ENCODE measurements around the gene EVI2B.

DNA sequence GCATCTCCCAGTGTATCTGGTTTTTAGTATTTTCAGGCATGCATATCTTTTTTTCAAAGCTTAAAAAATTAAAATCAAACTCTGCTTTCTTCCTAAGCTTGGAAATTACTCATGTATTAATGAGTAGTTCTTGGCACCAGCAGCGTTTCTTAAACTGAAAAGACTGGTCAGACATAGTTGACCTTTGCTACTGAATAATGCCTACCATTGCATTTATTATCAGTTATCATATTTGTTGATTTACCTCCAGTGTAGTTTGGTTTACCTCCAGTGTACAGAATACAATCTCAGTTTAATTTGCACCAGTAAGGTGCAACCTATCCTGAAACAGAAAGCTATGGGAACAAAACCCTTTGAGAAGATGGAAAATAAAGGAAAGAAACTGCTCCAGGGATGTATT lies 42.1 kb upstream of the EVI2B start:
- TF ChIP-seq TAF1 (IDR thresholded peaks at IDR 0.05; ENCODE audit: low read depth) (no peak), EGR1 (IDR thresholded peaks at IDR 0.05) (no peak), FOXM1 (IDR thresholded peaks at IDR 0.05; ENCODE audit: borderline replicate concordance, low read depth) (no peak), ZBTB7A (IDR thresholded peaks at IDR 0.05; ENCODE audit: low read depth) (no peak), CEBPB (IDR thresholded peaks at IDR 0.05) (no peak), YY1 (IDR thresholded peaks at IDR 0.05; ENCODE audit: low read depth) (no peak), NFIC (IDR thresholded peaks at IDR 0.05) (no peak), EP300 (IDR thresholded peaks at IDR 0.05; ENCODE audit: borderline replicate concordance) (no peak), TCF12 (IDR thresholded peaks at IDR 0.05; ENCODE audit: low read depth) (no peak), CREB1 (IDR thresholded peaks at IDR 0.05; ENCODE audit: low read depth) (no peak)
- TF ChIP-seq, protein P1, sequence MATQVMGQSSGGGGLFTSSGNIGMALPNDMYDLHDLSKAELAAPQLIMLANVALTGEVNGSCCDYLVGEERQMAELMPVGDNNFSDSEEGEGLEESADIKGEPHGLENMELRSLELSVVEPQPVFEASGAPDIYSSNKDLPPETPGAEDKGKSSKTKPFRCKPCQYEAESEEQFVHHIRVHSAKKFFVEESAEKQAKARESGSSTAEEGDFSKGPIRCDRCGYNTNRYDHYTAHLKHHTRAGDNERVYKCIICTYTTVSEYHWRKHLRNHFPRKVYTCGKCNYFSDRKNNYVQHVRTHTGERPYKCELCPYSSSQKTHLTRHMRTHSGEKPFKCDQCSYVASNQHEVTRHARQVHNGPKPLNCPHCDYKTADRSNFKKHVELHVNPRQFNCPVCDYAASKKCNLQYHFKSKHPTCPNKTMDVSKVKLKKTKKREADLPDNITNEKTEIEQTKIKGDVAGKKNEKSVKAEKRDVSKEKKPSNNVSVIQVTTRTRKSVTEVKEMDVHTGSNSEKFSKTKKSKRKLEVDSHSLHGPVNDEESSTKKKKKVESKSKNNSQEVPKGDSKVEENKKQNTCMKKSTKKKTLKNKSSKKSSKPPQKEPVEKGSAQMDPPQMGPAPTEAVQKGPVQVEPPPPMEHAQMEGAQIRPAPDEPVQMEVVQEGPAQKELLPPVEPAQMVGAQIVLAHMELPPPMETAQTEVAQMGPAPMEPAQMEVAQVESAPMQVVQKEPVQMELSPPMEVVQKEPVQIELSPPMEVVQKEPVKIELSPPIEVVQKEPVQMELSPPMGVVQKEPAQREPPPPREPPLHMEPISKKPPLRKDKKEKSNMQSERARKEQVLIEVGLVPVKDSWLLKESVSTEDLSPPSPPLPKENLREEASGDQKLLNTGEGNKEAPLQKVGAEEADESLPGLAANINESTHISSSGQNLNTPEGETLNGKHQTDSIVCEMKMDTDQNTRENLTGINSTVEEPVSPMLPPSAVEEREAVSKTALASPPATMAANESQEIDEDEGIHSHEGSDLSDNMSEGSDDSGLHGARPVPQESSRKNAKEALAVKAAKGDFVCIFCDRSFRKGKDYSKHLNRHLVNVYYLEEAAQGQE (IDR thresholded peaks at IDR 0.05; ENCODE audit: low read depth), result no peak
- TF ChIP-seq, protein P2, sequence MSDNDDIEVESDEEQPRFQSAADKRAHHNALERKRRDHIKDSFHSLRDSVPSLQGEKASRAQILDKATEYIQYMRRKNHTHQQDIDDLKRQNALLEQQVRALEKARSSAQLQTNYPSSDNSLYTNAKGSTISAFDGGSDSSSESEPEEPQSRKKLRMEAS (IDR thresholded peaks at IDR 0.05), result no peak
- TF ChIP-seq, protein P3, sequence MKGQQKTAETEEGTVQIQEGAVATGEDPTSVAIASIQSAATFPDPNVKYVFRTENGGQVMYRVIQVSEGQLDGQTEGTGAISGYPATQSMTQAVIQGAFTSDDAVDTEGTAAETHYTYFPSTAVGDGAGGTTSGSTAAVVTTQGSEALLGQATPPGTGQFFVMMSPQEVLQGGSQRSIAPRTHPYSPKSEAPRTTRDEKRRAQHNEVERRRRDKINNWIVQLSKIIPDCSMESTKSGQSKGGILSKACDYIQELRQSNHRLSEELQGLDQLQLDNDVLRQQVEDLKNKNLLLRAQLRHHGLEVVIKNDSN (IDR thresholded peaks at IDR 0.05), result no peak
